Measurements from ENCODE around the gene ZNF446. TPM values are rescaled to one million over a fixed set of nuclear protein-coding genes. Genes with fewer than 3 reads are reported as not detected.
A peak's percentile ranks its signal among the peaks of the same experiment; 100 is the strongest.

The ZNF446 gene
- total and polyA plus RNA-seq, 9 of the 15 experiments (the other 6 are each of a cell fraction or from before 2014, with no cell fraction given): 0.07 to 4.8 (median 1.2) TPM

DNA sequence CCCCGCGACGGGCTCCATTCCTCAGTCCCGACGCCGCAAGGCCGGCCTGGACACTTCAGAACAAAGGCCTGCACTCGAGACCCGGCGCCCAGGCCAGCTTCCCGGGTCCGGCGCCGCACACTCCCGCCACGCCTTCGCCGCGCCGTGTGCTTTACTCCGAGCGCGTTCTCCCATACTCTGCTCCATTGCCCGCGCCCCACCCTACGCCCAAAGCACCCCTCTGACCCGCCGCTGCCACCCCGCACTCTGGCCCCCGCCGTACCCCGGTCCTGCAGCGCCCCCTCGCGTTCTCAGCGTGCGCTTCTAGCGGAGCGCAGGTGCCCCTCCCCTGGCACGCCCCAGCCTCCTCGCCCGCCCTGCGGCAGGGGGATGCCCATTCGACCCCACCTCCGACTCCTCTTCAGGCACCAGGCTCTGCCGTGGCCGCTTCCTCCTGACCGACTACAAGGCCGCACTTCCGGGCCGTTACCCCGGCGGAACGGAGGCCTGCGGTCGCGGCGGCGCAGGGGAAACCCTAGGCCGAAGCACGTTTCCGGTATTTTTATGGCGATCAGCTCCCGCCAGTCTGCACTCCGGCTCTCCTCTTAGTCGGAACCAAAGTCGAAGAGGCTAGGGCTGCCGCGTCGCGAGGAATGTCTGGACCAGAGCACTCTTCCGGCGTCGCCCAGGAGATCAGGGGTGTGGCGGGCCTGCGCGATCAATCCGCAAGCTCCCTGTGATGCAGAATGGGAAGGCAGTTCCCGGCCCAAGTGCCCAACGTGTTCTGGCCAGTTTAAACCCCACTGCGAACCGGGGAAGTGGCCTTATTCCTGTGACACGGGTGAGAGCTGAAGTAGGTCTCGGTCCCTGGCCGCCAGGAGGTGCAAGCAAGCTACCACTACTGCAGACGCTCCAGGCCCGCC lies 43.5 kb downstream of the ZNF446 start, which contains the start of gene ZBTB45 (continued):
- TF ChIP-seq SIN3B (IDR thresholded peaks at IDR 0.05; ENCODE audit: low read depth): peak; percentile 99
- TF ChIP-seq IRF1 (CRISPR knock-in tag; IDR thresholded peaks at IDR 0.05; ENCODE audit: borderline replicate concordance): peak; percentile 88; the same call in 1 of the 2 replicates
- peak; percentile 86 for TF ChIP-seq MYC (IDR thresholded peaks at IDR 0.05; ENCODE audit: low read depth, low read length)
- TF ChIP-seq MYC (CRISPR knock-in tag; IDR thresholded peaks at IDR 0.05; ENCODE audit: borderline replicate concordance, low read depth): peak; percentile 88
- TF ChIP-seq ZNF282 (CRISPR knock-in tag; IDR thresholded peaks at IDR 0.05): 0 out of 2 replicates have a peak, but pooled peaks have one; percentile 31
- TF ChIP-seq HOXB6 (CRISPR knock-in tag; IDR thresholded peaks at IDR 0.05; ENCODE audit: borderline replicate concordance): no peak
- peak; percentile 99 for TF ChIP-seq FIP1L1 (IDR thresholded peaks at IDR 0.05; ENCODE audit: low read depth, low read length, poor library complexity, severe bottlenecking)
- TF ChIP-seq RCOR1 (IDR thresholded peaks at IDR 0.05; ENCODE audit: borderline replicate concordance in 1 of 2, low read depth in 2 of 2, low read length in 2 of 2): peak in 1 of 2 experiments; percentile 63; a peak in 1 of 4 replicates
- TF ChIP-seq, protein P1, sequence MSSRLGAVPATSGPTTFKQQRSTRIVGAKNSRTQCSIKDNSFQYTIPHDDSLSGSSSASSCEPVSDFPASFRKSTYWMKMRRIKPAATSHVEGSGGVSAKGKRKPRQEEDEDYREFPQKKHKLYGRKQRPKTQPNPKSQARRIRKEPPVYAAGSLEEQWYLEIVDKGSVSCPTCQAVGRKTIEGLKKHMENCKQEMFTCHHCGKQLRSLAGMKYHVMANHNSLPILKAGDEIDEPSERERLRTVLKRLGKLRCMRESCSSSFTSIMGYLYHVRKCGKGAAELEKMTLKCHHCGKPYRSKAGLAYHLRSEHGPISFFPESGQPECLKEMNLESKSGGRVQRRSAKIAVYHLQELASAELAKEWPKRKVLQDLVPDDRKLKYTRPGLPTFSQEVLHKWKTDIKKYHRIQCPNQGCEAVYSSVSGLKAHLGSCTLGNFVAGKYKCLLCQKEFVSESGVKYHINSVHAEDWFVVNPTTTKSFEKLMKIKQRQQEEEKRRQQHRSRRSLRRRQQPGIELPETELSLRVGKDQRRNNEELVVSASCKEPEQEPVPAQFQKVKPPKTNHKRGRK (tag; IDR thresholded peaks at IDR 0.05): no peak
- 0 out of 2 replicates have a peak, but pooled peaks have one; percentile 4 for TF ChIP-seq ZNF197 (CRISPR knock-in tag; IDR thresholded peaks at IDR 0.05; ENCODE audit: low read depth)
- TF ChIP-seq GATAD2B (IDR thresholded peaks at IDR 0.05; ENCODE audit: borderline replicate concordance): peak; percentile 77
- TF ChIP-seq, protein P2, sequence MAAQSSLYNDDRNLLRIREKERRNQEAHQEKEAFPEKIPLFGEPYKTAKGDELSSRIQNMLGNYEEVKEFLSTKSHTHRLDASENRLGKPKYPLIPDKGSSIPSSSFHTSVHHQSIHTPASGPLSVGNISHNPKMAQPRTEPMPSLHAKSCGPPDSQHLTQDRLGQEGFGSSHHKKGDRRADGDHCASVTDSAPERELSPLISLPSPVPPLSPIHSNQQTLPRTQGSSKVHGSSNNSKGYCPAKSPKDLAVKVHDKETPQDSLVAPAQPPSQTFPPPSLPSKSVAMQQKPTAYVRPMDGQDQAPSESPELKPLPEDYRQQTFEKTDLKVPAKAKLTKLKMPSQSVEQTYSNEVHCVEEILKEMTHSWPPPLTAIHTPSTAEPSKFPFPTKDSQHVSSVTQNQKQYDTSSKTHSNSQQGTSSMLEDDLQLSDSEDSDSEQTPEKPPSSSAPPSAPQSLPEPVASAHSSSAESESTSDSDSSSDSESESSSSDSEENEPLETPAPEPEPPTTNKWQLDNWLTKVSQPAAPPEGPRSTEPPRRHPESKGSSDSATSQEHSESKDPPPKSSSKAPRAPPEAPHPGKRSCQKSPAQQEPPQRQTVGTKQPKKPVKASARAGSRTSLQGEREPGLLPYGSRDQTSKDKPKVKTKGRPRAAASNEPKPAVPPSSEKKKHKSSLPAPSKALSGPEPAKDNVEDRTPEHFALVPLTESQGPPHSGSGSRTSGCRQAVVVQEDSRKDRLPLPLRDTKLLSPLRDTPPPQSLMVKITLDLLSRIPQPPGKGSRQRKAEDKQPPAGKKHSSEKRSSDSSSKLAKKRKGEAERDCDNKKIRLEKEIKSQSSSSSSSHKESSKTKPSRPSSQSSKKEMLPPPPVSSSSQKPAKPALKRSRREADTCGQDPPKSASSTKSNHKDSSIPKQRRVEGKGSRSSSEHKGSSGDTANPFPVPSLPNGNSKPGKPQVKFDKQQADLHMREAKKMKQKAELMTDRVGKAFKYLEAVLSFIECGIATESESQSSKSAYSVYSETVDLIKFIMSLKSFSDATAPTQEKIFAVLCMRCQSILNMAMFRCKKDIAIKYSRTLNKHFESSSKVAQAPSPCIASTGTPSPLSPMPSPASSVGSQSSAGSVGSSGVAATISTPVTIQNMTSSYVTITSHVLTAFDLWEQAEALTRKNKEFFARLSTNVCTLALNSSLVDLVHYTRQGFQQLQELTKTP (IDR thresholded peaks at IDR 0.05; ENCODE audit: low read depth in 1 of 2, partially characterized antibody in 2 of 2): peak; percentile 53 to 86
- TF ChIP-seq RBM14 (IDR thresholded peaks at IDR 0.05; ENCODE audit: borderline replicate concordance, insufficient read depth, low read depth, low read length): 0 out of 2 replicates have a peak, but pooled peaks have one; percentile 25
- TF ChIP-seq FOXP1 (CRISPR knock-in tag; IDR thresholded peaks at IDR 0.05): peak; percentile 87; the same call in 1 of the 2 replicates
- no peak for TF ChIP-seq ZNF121 (CRISPR knock-in tag; conservative IDR thresholded peaks at IDR 0.05)
- no peak for TF ChIP-seq ASH1L (IDR thresholded peaks at IDR 0.05; ENCODE audit: borderline replicate concordance, low read depth, partially characterized antibody)
- no peak for TF ChIP-seq BRF1 (IDR thresholded peaks at IDR 0.05; ENCODE audit: borderline replicate concordance, extremely low read depth, insufficient read length)
